Caco-2 (cell line): Measurements from ENCODE around the gene SYMPK. TPM values are rescaled to one million over a fixed set of nuclear protein-coding genes. Genes with fewer than 3 reads are reported as not detected.

Experiments used
- BruUV-seq: library from RNA; stranded (reverse); fragments of 400-500 nt; replicated peaks from 2 replicates; lab custom pipeline; 2021; lab: Mats Ljungman, UMichigan
- CTCF ChIA-PET: fragments of 300-600 bp; sonication (Branson Sonifier 250); formaldehyde crosslinking; loops from one replicate; lab custom pipeline; 2022; ENCODE audit warnings: antibody characterized with exemption; lab: Charles Lee
- POLR2A ChIA-PET: fragments of 300-600 bp; sonication (Branson Sonifier 250); formaldehyde crosslinking; loops from one replicate; lab custom pipeline; 2022; ENCODE audit warnings: antibody characterized with exemption; lab: Charles Lee
- DNase-seq, 2 experiments: peaks; one replicate each; pipeline versions ENCODE4 v3.0.0 to v3.0.0-alpha.2; 2020 to 2022
- H3K27me3 ChIP-seq: replicated peaks from 2 replicates; pipeline ENCODE4 v1.6.0; 2011; ENCODE audit warnings: low read length; ENCODE audit not compliant: control insufficient read depth, insufficient read depth
- H3K36me3 ChIP-seq: 2 replicates; pipeline ENCODE4 v1.5.1; 2011; ENCODE audit warnings: low read length; ENCODE audit not compliant: control insufficient read depth, insufficient read depth
- H3K4me1 ChIP-seq: fragments of 250-450 bp; sonication (Bioruptor Pico); 2 replicates; pipeline ENCODE4 v1.5.1; 2020; ENCODE audit warnings: mild to moderate bottlenecking
- H3K4me3 ChIP-seq: 2 replicates; pipeline ENCODE4 v1.5.1; 2011; ENCODE audit warnings: low read depth, mild to moderate bottlenecking, control low read depth, low read length
- H3K9me3 ChIP-seq: fragments of 250-450 bp; sonication (Bioruptor Pico); 2 replicates; pipeline ENCODE4 v1.5.1; 2020; ENCODE audit warnings: mild to moderate bottlenecking, moderate library complexity
- H3K27ac Mint-ChIP-seq: one replicate; pipeline ENCODE4 v1.8.0; 2022; ENCODE audit warnings: mixed read lengths; ENCODE audit not compliant: unreplicated experiment
- H3K27me3 Mint-ChIP-seq: one replicate; pipeline ENCODE4 v1.8.0; 2022; ENCODE audit warnings: mixed read lengths; ENCODE audit not compliant: insufficient read depth, unreplicated experiment
- H3K36me3 Mint-ChIP-seq: one replicate; pipeline ENCODE4 v1.8.0; 2022; ENCODE audit warnings: mild to moderate bottlenecking, mixed read lengths; ENCODE audit not compliant: insufficient read depth, unreplicated experiment
- H3K4me1 Mint-ChIP-seq: one replicate; pipeline ENCODE4 v1.8.0; 2022; ENCODE audit warnings: low read depth, mixed read lengths; ENCODE audit not compliant: unreplicated experiment
- H3K4me3 Mint-ChIP-seq: one replicate; pipeline ENCODE4 v1.8.0; 2022; ENCODE audit warnings: mild to moderate bottlenecking, moderate library complexity, mixed read lengths; ENCODE audit not compliant: unreplicated experiment
- H3K9me3 Mint-ChIP-seq: one replicate; pipeline ENCODE4 v1.8.0; 2022; ENCODE audit warnings: mixed read lengths; ENCODE audit not compliant: unreplicated experiment
- CTCF ChIP-seq, 2 experiments: fragments of 200-600 bp in 1 of 2; IDR thresholded peaks; 1 replicate in 1 of 2; 2 replicates in 1 of 2; pipeline versions ENCODE4 v1.5.1 to v1.8.0; 2011 to 2022; ENCODE audit warnings: antibody characterized with exemption in 1 of 2, control low read depth in 1 of 2, inconsistent platforms in 1 of 2, low read depth in 1 of 2, low read length in 1 of 2, mild to moderate bottlenecking in 1 of 2, moderate library complexity in 1 of 2; ENCODE audit not compliant: insufficient read depth in 1 of 2, severe bottlenecking in 1 of 2, unreplicated experiment in 1 of 2
- intact Hi-C: fragments of 100-400 bp; cut with micrococcal nuclease; formaldehyde crosslinking; loops from one replicate; pipeline ENCODE4 v1.10.0; 2022; ENCODE audit not compliant: unreplicated experiment
- total RNA-seq: library from RNA; stranded (reverse); gene quantifications from 2 replicates; pipeline ENCODE4 v1.2.3, GENCODE V29; 2022

SYMPK gene
- total RNA-seq, 1 experiment from 2014 or later = 81.8 TPM

GRCh38 chr19:45827459-45828093 is 35.4 kb downstream of the SYMPK start:
- H3K27ac Mint-ChIP-seq = no peak overlapping the region
- H3K27me3 Mint-ChIP-seq = no peaks in the 10 kb centered on the region
- H3K36me3 Mint-ChIP-seq = peaks cover 89% of the 10 kb centered on the region
- H3K9me3 Mint-ChIP-seq = no peaks in the 10 kb centered on the region
- BruUV-seq = no TSS peak
- no peaks in the 10 kb centered on the region for H3K27me3 ChIP-seq
- H3K4me3 Mint-ChIP-seq = no peak overlapping the region
- H3K9me3 ChIP-seq = no peaks in the 10 kb centered on the region
- CTCF ChIA-PET = interaction anchor here (0.5 to 2.2 kb wide), 3 partner anchors 10 to 24 kb away, joined by 4 to 14 read pairs (median 9); no protein-coding TSS in a partner anchor
- DNase-seq = no peak
- H3K4me1 ChIP-seq = no peaks in the 10 kb centered on the region
- no peak overlapping the region for H3K4me3 ChIP-seq
- intact Hi-C loops = no loop called here
- H3K4me1 Mint-ChIP-seq = no peaks in the 10 kb centered on the region
- peaks cover 13% of the 10 kb centered on the region for H3K36me3 ChIP-seq
- TF ChIP-seq CTCF (IDR thresholded peaks at IDR 0.05; ENCODE audit: insufficient read depth in 1 of 2, low read depth in 1 of 2, low read length in 1 of 2, severe bottlenecking in 1 of 2, unreplicated experiment in 1 of 2) = no peak
- POLR2A ChIA-PET = interaction anchor here (0.8 kb wide), 1 partner anchor 35 kb away, joined by 3 read pairs; no protein-coding TSS in a partner anchor

GRCh38 chr19:45826934-45827333 is 36.0 kb downstream of the SYMPK start:
- Mint-ChIP-seq H3K4me3 (no peak overlapping the region), H3K27ac (no peak overlapping the region), H3K9me3 (no peaks in the 10 kb centered on the region), H3K27me3 (no peaks in the 10 kb centered on the region), H3K36me3 (peaks cover 83% of the 10 kb centered on the region), H3K4me1 (no peaks in the 10 kb centered on the region)
- Histone ChIP-seq H3K9me3 (no peaks in the 10 kb centered on the region), H3K36me3 (peaks cover 13% of the 10 kb centered on the region), H3K4me1 (no peaks in the 10 kb centered on the region), H3K4me3 (no peak overlapping the region), H3K27me3 (no peaks in the 10 kb centered on the region)
- no peak for DNase-seq
- BruUV-seq = no TSS peak
- CTCF ChIA-PET = interaction anchor here (0.5 to 1.7 kb wide), 2 partner anchors 10 to 23 kb away, joined by 4 to 14 read pairs; no protein-coding TSS in a partner anchor
- TF ChIP-seq CTCF (IDR thresholded peaks at IDR 0.05; ENCODE audit: insufficient read depth in 1 of 2, low read depth in 1 of 2, low read length in 1 of 2, severe bottlenecking in 1 of 2, unreplicated experiment in 1 of 2) = no peak
- POLR2A ChIA-PET = interaction anchor here (0.8 kb wide), 1 partner anchor 34 kb away, joined by 3 read pairs; no protein-coding TSS in a partner anchor
- intact Hi-C loops = no loop called here

- Histone ChIP-seq H3K27me3 (no peaks in the 10 kb centered on the region), H3K4me1 (no peaks in the 10 kb centered on the region), H3K36me3 (peaks cover 7% of the 10 kb centered on the region), H3K4me3 (no peak overlapping the region), H3K9me3 (no peaks in the 10 kb centered on the region)
- CTCF ChIA-PET = interaction anchor here (1.7 kb wide), 1 partner anchor 9 kb away, joined by 14 read pairs; no protein-coding TSS in a partner anchor
- Mint-ChIP-seq H3K4me1 (no peaks in the 10 kb centered on the region), H3K27me3 (no peaks in the 10 kb centered on the region), H3K9me3 (no peaks in the 10 kb centered on the region), H3K4me3 (no peak overlapping the region), H3K27ac (peak overlapping the region; percentile 9), H3K36me3 (peaks cover 83% of the 10 kb centered on the region)
- POLR2A ChIA-PET = no interaction called here
- TF ChIP-seq CTCF (IDR thresholded peaks at IDR 0.05; ENCODE audit: insufficient read depth in 1 of 2, low read depth in 1 of 2, low read length in 1 of 2, severe bottlenecking in 1 of 2, unreplicated experiment in 1 of 2) = no peak
- BruUV-seq = no TSS peak
- no peak for DNase-seq
- intact Hi-C loops = no loop called here
Measured at GRCh38 chr19:45825917-45826893, 36.7 kb downstream of the SYMPK start.
